Measurements from ENCODE around the gene DOK5.

GRCh38 chr20:54688476-54688875 lies 213.1 kb downstream of the DOK5 start:
- TF ChIP-seq CTCF (IDR thresholded peaks at IDR 0.05; ENCODE audit: low read depth, low read length, poor library complexity, severe bottlenecking) = no peak
- TF ChIP-seq EZH2phosphoT487 (IDR thresholded peaks at IDR 0.05; ENCODE audit: borderline replicate concordance, low read length) = no peak

Measured in DOHH2 (cell line).